HEK293 (cell line): ENCODE results near the gene RPL35A.
"Not testable (repeated sequence)": the region's sequence is repeated elsewhere in the genome, so short reads cannot be mapped to it uniquely, and the experiment has no call there.

Experiments
- YY1 ChIP-seq: fragments of 450-650 bp; formaldehyde crosslinking; IDR thresholded peaks from 2 replicates; pipeline ENCODE4 v1.5.1; 2018; ENCODE audit warnings: missing biosample characterization, missing genetic modification characterization
- ZNF610 ChIP-seq: fragments of 450-650 bp; formaldehyde crosslinking; IDR thresholded peaks from 2 replicates; pipeline ENCODE4 v1.5.1; 2016; ENCODE audit warnings: missing biosample characterization, missing genetic modification characterization, borderline replicate concordance
- TF ChIP-seq, protein P1 (sequence below): fragments of 450-650 bp; formaldehyde crosslinking; IDR thresholded peaks from 2 replicates; pipeline ENCODE4 v1.5.1; 2016; ENCODE audit warnings: missing biosample characterization, missing genetic modification characterization
- TF ChIP-seq, protein P2 (sequence below): fragments of 450-650 bp; formaldehyde crosslinking; IDR thresholded peaks from 2 replicates; pipeline ENCODE4 v1.5.1; 2017; ENCODE audit warnings: missing biosample characterization, missing genetic modification characterization

DNA sequence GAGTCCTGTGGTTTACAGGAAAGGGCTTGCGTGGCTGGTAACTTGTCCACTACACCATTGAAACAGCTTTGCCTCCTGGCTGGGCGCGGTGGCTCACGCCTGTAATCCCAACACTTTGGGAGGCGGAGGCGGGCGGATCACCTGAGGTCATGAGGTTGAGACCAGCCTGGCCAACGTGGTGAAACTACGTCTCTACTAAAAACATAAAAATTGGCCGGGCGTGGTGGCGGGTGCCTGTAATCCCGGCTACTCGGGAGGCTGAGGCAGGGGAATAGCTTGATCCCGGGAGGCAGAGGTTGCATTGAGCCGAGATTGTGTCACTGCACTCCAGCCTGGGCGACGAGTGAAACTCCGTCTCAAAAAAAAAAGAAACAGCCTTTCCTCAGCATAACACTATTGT, 8.9 kb downstream of the RPL35A start:
- TF ChIP-seq YY1, ZNF610 (tag by site-specific recombination): not testable (repeated sequence)
- TF ChIP-seq, protein P1, sequence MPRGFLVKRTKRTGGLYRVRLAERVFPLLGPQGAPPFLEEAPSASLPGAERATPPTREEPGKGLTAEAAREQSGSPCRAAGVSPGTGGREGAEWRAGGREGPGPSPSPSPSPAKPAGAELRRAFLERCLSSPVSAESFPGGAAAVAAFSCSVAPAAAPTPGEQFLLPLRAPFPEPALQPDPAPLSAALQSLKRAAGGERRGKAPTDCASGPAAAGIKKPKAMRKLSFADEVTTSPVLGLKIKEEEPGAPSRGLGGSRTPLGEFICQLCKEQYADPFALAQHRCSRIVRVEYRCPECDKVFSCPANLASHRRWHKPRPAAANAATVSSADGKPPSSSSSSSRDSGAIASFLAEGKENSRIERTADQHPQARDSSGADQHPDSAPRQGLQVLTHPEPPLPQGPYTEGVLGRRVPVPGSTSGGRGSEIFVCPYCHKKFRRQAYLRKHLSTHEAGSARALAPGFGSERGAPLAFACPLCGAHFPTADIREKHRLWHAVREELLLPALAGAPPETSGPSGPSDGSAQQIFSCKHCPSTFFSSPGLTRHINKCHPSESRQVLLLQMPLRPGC: not testable (repeated sequence)
- TF ChIP-seq, protein P2, sequence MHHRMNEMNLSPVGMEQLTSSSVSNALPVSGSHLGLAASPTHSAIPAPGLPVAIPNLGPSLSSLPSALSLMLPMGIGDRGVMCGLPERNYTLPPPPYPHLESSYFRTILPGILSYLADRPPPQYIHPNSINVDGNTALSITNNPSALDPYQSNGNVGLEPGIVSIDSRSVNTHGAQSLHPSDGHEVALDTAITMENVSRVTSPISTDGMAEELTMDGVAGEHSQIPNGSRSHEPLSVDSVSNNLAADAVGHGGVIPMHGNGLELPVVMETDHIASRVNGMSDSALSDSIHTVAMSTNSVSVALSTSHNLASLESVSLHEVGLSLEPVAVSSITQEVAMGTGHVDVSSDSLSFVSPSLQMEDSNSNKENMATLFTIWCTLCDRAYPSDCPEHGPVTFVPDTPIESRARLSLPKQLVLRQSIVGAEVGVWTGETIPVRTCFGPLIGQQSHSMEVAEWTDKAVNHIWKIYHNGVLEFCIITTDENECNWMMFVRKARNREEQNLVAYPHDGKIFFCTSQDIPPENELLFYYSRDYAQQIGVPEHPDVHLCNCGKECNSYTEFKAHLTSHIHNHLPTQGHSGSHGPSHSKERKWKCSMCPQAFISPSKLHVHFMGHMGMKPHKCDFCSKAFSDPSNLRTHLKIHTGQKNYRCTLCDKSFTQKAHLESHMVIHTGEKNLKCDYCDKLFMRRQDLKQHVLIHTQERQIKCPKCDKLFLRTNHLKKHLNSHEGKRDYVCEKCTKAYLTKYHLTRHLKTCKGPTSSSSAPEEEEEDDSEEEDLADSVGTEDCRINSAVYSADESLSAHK (tag by site-specific recombination): peak; percentile 84; the same call in 1 of the 2 replicates
